ENCODE measurements around the gene ABCA7. TPM values are rescaled to one million over a fixed set of nuclear protein-coding genes. Genes with fewer than 3 reads are reported as not detected.

Gene ABCA7
- total and polyA plus RNA-seq, 2 of the 8 experiments (the other 6 are each of a cell fraction or from before 2014, with no cell fraction given): 10.4 to 25.6 TPM

DNA sequence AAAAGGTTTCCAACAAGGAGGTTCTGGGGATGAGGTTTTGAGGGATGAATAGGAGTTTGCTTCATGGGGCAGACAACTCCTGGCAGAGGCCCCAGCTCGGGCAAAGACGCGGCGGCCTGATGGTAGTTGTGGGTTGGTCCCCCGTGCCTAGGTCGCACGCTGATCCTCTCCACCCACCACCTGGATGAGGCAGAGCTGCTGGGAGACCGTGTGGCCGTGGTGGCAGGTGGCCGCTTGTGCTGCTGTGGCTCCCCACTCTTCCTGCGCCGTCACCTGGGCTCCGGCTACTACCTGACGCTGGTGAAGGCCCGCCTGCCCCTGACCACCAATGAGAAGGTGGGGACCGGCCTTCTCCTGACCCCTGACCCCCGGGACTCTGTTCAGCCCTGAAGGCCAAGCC lies 11.9 kb downstream of the ABCA7 start (continued):
- TF ChIP-seq EGR1 (IDR thresholded peaks at IDR 0.05; ENCODE audit: borderline replicate concordance, low read depth, low read length): no peak
- no peak for TF ChIP-seq FOSL1 (IDR thresholded peaks at IDR 0.05; ENCODE audit: insufficient read depth, low read depth, low read length)
- no peak for TF ChIP-seq HDAC6 (IDR thresholded peaks at IDR 0.05; ENCODE audit: low read depth, low read length)
- TF ChIP-seq RAD21 (IDR thresholded peaks at IDR 0.05 in 1 of 2, conservative IDR thresholded peaks at IDR 0.05 in 1 of 2; ENCODE audit: low read depth in 2 of 2, low read length in 2 of 2): no peak
- TF ChIP-seq KDM1A (IDR thresholded peaks at IDR 0.05; ENCODE audit: borderline replicate concordance, low read length): no peak
- no peak for TF ChIP-seq POLR2AphosphoS5 (IDR thresholded peaks at IDR 0.05; ENCODE audit: low read depth, low read length)
- no peak for TF ChIP-seq RBBP5 (IDR thresholded peaks at IDR 0.05; ENCODE audit: borderline replicate concordance, low read depth, low read length)
